Osteocyte (in vitro differentiated cells): ENCODE data around the gene RPL3. TPM values are rescaled to one million over a fixed set of nuclear protein-coding genes. Genes with fewer than 3 reads are reported as not detected.

Experiments used
- DNase-seq: peaks from one replicate; pipeline ENCODE4 v3.0.0; 2021; ENCODE audit warnings: mixed read lengths; ENCODE audit not compliant: unreplicated experiment; ENCODE audit errors: extremely low spot score
- H3K27ac Mint-ChIP-seq: one replicate; pipeline ENCODE4 v1.8.0; 2021; ENCODE audit warnings: mild to moderate bottlenecking, mixed read lengths; ENCODE audit not compliant: unreplicated experiment
- H3K27me3 Mint-ChIP-seq: one replicate; pipeline ENCODE4 v1.8.0; 2021; ENCODE audit warnings: mixed read lengths; ENCODE audit not compliant: unreplicated experiment
- H3K36me3 Mint-ChIP-seq: one replicate; pipeline ENCODE4 v1.8.0; 2021; ENCODE audit warnings: mixed read lengths; ENCODE audit not compliant: unreplicated experiment
- H3K4me1 Mint-ChIP-seq: one replicate; pipeline ENCODE4 v1.8.0; 2021; ENCODE audit warnings: mixed read lengths; ENCODE audit not compliant: unreplicated experiment
- H3K4me3 Mint-ChIP-seq: one replicate; pipeline ENCODE4 v1.8.0; 2021; ENCODE audit warnings: mild to moderate bottlenecking, moderate library complexity, mixed read lengths; ENCODE audit not compliant: unreplicated experiment
- H3K9me3 Mint-ChIP-seq: one replicate; pipeline ENCODE4 v1.8.0; 2021; ENCODE audit warnings: mixed read lengths; ENCODE audit not compliant: unreplicated experiment
- CTCF ChIP-seq: fragments of 200-600 bp; sonication (generic); IDR thresholded peaks from 2 replicates; pipeline ENCODE4 v1.5.0; 2021; ENCODE audit warnings: antibody characterized with exemption, mild to moderate bottlenecking, moderate library complexity
- total RNA-seq: library from RNA; stranded (reverse); gene quantifications from 2 replicates; pipeline ENCODE4 v1.2.1, GENCODE V29; 2021

RPL3 gene
- total RNA-seq, 1 donor from 2014 or later, result 1,792 TPM

GRCh38 chr22:39318507-39319283 is 728 bp downstream of the RPL3 start:
- H3K27ac Mint-ChIP-seq, result peak overlapping the region; percentile 100
- DNase-seq, result no peak

GRCh38 chr22:39317775-39318506 is 1.5 kb downstream of the RPL3 start:
- H3K36me3 Mint-ChIP-seq, result peaks cover 47% of the 10 kb centered on the region
- peak overlapping the region; percentile 100 for H3K27ac Mint-ChIP-seq
- H3K9me3 Mint-ChIP-seq, result no peaks in the 10 kb centered on the region
- peak overlapping the region; percentile 99 for H3K4me3 Mint-ChIP-seq
- peaks cover 48% of the 10 kb centered on the region for H3K4me1 Mint-ChIP-seq
- DNase-seq, result no peak
- H3K27me3 Mint-ChIP-seq, result no peaks in the 10 kb centered on the region
- TF ChIP-seq CTCF, result no peak

More at GRCh38 chr22:39318507-39319283, 728 bp downstream of the RPL3 start:
- peak overlapping the region; percentile 99 for H3K4me3 Mint-ChIP-seq
- peaks cover 40% of the 10 kb centered on the region for H3K36me3 Mint-ChIP-seq
- TF ChIP-seq CTCF, result no peak
- H3K27me3 Mint-ChIP-seq, result no peaks in the 10 kb centered on the region
- H3K4me1 Mint-ChIP-seq, result peaks cover 43% of the 10 kb centered on the region
- H3K9me3 Mint-ChIP-seq, result no peaks in the 10 kb centered on the region

GRCh38 chr22:39317084-39317774 is 2.2 kb downstream of the RPL3 start:
- peaks cover 54% of the 10 kb centered on the region for H3K36me3 Mint-ChIP-seq
- H3K9me3 Mint-ChIP-seq, result no peaks in the 10 kb centered on the region
- H3K4me3 Mint-ChIP-seq, result peak overlapping the region; percentile 99
- no peak for TF ChIP-seq CTCF
- peaks cover 55% of the 10 kb centered on the region for H3K4me1 Mint-ChIP-seq
- H3K27me3 Mint-ChIP-seq, result no peaks in the 10 kb centered on the region
- no peak for DNase-seq
- H3K27ac Mint-ChIP-seq, result peak overlapping the region; percentile 100

GRCh38 chr22:39316440-39317083 is 2.9 kb downstream of the RPL3 start:
- Mint-ChIP-seq H3K27me3 (no peaks in the 10 kb centered on the region), H3K9me3 (no peaks in the 10 kb centered on the region), H3K27ac (peak overlapping the region; percentile 100), H3K4me3 (peak overlapping the region; percentile 99), H3K36me3 (peaks cover 59% of the 10 kb centered on the region), H3K4me1 (peaks cover 58% of the 10 kb centered on the region)
- peak; percentile 91 for DNase-seq
- TF ChIP-seq CTCF, result peak; percentile 95
